Neutrophil (primary cell): ENCODE measurements around the gene MPP4.

Source experiments
- H3K27ac ChIP-seq: fragments of 200-600 bp; sonication (generic); 2 replicates; pipeline ENCODE4 v1.5.1; 2016; ENCODE audit warnings: mild to moderate bottlenecking, moderate library complexity
- H3K27me3 ChIP-seq: fragments of 200-600 bp; sonication (generic); 2 replicates; pipeline ENCODE4 v1.6.0; 2016; ENCODE audit warnings: mild to moderate bottlenecking
- H3K36me3 ChIP-seq: fragments of 200-600 bp; sonication (generic); 2 replicates; pipeline ENCODE4 v1.5.1; 2017
- H3K4me1 ChIP-seq, 2 experiments: fragments of 200-600 bp in 1 of 2; sonication (generic) in 1 of 2; 1 replicate in 1 of 2; 2 replicates in 1 of 2; pipeline versions ENCODE4 v1.5.1 to v1.6.1; 2013 to 2016; ENCODE audit warnings: low read depth in 1 of 2, low read length in 1 of 2, mild to moderate bottlenecking in 1 of 2, moderate library complexity in 1 of 2; ENCODE audit not compliant: control insufficient read depth in 1 of 2, insufficient read depth in 1 of 2
- H3K4me3 ChIP-seq, 2 experiments: fragments of 200-600 bp in 1 of 2; sonication (generic) in 1 of 2; 1 replicate in 1 of 2; 2 replicates in 1 of 2; pipeline ENCODE4 v1.5.1; 2013 to 2016; ENCODE audit warnings: low read depth in 1 of 2, low read length in 1 of 2, mild to moderate bottlenecking in 1 of 2, moderate library complexity in 1 of 2
- H3K9me3 ChIP-seq: fragments of 200-600 bp; sonication (generic); 2 replicates; pipeline ENCODE4 v1.5.1; 2016
- CTCF ChIP-seq: fragments of 200-600 bp; sonication (generic); IDR thresholded peaks from 2 replicates; pipeline ENCODE4 v1.5.1; 2016; ENCODE audit warnings: antibody characterized with exemption

Gene MPP4

GRCh38 chr2:201707753-201708152 is 9.3 kb upstream of the MPP4 start:
- no peaks in the 10 kb centered on the region for H3K4me1 ChIP-seq
- peaks cover 32% of the 10 kb centered on the region for H3K36me3 ChIP-seq
- no peak overlapping the region for H3K4me3 ChIP-seq
- H3K27me3 ChIP-seq, result no peaks in the 10 kb centered on the region
- H3K27ac ChIP-seq, result no peak overlapping the region
- H3K9me3 ChIP-seq, result no peaks in the 10 kb centered on the region
- TF ChIP-seq CTCF, result no peak

- no peak overlapping the region for H3K27ac ChIP-seq
- H3K9me3 ChIP-seq, result no peaks in the 10 kb centered on the region
- no peaks in the 10 kb centered on the region for H3K4me1 ChIP-seq
- H3K4me3 ChIP-seq, result no peak overlapping the region
- no peaks in the 10 kb centered on the region for H3K27me3 ChIP-seq
- no peak for TF ChIP-seq CTCF
- H3K36me3 ChIP-seq, result peaks cover 36% of the 10 kb centered on the region
These were observed 8.7 kb upstream of the MPP4 start for GRCh38 chr2:201707142-201707541.

GRCh38 chr2:201704536-201704935 is 6.1 kb upstream of the MPP4 start:
- H3K27ac ChIP-seq, result no peak overlapping the region

GRCh38 chr2:201701646-201702045 is 3.2 kb upstream of the MPP4 start:
- peaks cover 30% of the 10 kb centered on the region for H3K36me3 ChIP-seq

More at GRCh38 chr2:201704536-201704935, 6.1 kb upstream of the MPP4 start:
- Histone ChIP-seq H3K4me1 (no peaks in the 10 kb centered on the region), H3K27me3 (no peaks in the 10 kb centered on the region), H3K4me3 (no peak overlapping the region), H3K9me3 (no peaks in the 10 kb centered on the region), H3K36me3 (peaks cover 36% of the 10 kb centered on the region)
- TF ChIP-seq CTCF, result no peak

GRCh38 chr2:201699416-201699815 is 972 bp upstream of the MPP4 start:
- no peaks in the 10 kb centered on the region for H3K4me1 ChIP-seq
- no peak overlapping the region for H3K27ac ChIP-seq
- no peak overlapping the region for H3K4me3 ChIP-seq
- H3K36me3 ChIP-seq, result peaks cover 17% of the 10 kb centered on the region
- no peaks in the 10 kb centered on the region for H3K27me3 ChIP-seq
- H3K9me3 ChIP-seq, result no peaks in the 10 kb centered on the region
- TF ChIP-seq CTCF, result no peak

More at GRCh38 chr2:201701646-201702045, 3.2 kb upstream of the MPP4 start:
- H3K4me3 ChIP-seq, result no peak overlapping the region
- no peaks in the 10 kb centered on the region for H3K27me3 ChIP-seq
- no peaks in the 10 kb centered on the region for H3K4me1 ChIP-seq
- no peak for TF ChIP-seq CTCF
- no peaks in the 10 kb centered on the region for H3K9me3 ChIP-seq
- no peak overlapping the region for H3K27ac ChIP-seq

GRCh38 chr2:201697899-201698298 is 545 bp downstream of the MPP4 start:
- no peaks in the 10 kb centered on the region for H3K9me3 ChIP-seq
- no peak overlapping the region for H3K4me3 ChIP-seq
- H3K27me3 ChIP-seq, result no peaks in the 10 kb centered on the region
- H3K4me1 ChIP-seq, result no peaks in the 10 kb centered on the region
- no peak overlapping the region for H3K27ac ChIP-seq
- peaks cover 5% of the 10 kb centered on the region for H3K36me3 ChIP-seq
- no peak for TF ChIP-seq CTCF
